Neutrophil (primary cell): ENCODE measurements around the gene RGMA.

Source experiments
- H3K27ac ChIP-seq: fragments of 200-600 bp; sonication (generic); 2 replicates; pipeline ENCODE4 v1.5.1; 2016; ENCODE audit warnings: mild to moderate bottlenecking, moderate library complexity
- H3K27me3 ChIP-seq: fragments of 200-600 bp; sonication (generic); 2 replicates; pipeline ENCODE4 v1.6.0; 2016; ENCODE audit warnings: mild to moderate bottlenecking
- H3K36me3 ChIP-seq: fragments of 200-600 bp; sonication (generic); 2 replicates; pipeline ENCODE4 v1.5.1; 2017
- H3K4me1 ChIP-seq, 2 experiments: fragments of 200-600 bp in 1 of 2; sonication (generic) in 1 of 2; 1 replicate in 1 of 2; 2 replicates in 1 of 2; pipeline versions ENCODE4 v1.5.1 to v1.6.1; 2013 to 2016; ENCODE audit warnings: low read depth in 1 of 2, low read length in 1 of 2, mild to moderate bottlenecking in 1 of 2, moderate library complexity in 1 of 2; ENCODE audit not compliant: control insufficient read depth in 1 of 2, insufficient read depth in 1 of 2
- H3K4me3 ChIP-seq, 2 experiments: fragments of 200-600 bp in 1 of 2; sonication (generic) in 1 of 2; 1 replicate in 1 of 2; 2 replicates in 1 of 2; pipeline ENCODE4 v1.5.1; 2013 to 2016; ENCODE audit warnings: low read depth in 1 of 2, low read length in 1 of 2, mild to moderate bottlenecking in 1 of 2, moderate library complexity in 1 of 2
- H3K9me3 ChIP-seq: fragments of 200-600 bp; sonication (generic); 2 replicates; pipeline ENCODE4 v1.5.1; 2016
- TF ChIP-seq, protein P1 (sequence below): fragments of 200-600 bp; sonication (generic); IDR thresholded peaks from 2 replicates; pipeline ENCODE4 v1.5.1; 2016; ENCODE audit warnings: antibody characterized with exemption

RGMA gene

DNA sequence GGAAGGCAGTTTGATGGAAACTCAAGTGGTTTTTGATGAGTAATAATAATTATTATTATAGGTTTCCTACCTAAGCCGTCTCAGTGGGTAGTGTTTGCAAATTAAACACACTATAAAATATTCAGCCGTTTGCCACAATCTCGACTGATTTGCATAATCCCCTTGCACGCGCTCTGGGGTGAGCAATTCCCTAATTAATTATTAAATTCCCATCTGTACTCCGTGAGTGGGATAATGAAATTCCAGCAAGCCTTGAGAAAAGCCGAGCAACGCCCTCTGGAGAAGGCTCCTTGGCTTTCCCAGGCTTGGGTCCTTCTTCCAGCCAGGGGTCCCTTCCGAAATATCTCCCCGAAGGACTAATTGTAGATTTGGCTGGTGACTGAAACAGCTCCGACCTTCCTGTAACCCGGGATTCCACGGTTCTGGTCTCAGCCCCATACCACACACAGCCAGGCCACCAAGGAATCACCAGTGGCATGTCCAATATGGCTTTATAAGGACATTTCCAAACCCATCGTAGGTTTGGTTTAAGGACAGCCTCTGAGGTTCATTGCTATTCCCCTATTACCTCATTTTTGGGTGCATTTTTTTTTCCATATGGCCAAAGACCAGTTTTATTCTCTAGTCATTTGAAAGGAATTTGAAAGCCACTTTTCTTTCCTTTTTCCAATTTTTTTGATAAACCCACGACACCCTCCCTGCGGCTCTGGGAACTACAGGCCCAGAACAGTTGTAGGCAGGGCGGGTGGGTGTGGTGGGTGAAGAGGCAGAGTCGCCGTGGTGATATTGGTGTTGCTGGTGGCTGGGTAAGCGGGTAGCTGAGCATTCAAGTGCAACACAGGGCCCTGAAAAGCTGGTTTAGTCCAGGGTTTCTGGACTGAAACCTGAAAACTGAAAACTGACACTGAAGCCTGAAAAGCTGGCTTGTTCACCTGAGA, 33.2 kb upstream of the RGMA start:
- Histone ChIP-seq H3K36me3 (no peaks in the 10 kb centered on the region), H3K4me3 (no peak overlapping the region), H3K4me1 (no peaks in the 10 kb centered on the region), H3K27me3 (peaks cover 7% of the 10 kb centered on the region), H3K27ac (no peak overlapping the region), H3K9me3 (no peaks in the 10 kb centered on the region)
- TF ChIP-seq, protein P1, sequence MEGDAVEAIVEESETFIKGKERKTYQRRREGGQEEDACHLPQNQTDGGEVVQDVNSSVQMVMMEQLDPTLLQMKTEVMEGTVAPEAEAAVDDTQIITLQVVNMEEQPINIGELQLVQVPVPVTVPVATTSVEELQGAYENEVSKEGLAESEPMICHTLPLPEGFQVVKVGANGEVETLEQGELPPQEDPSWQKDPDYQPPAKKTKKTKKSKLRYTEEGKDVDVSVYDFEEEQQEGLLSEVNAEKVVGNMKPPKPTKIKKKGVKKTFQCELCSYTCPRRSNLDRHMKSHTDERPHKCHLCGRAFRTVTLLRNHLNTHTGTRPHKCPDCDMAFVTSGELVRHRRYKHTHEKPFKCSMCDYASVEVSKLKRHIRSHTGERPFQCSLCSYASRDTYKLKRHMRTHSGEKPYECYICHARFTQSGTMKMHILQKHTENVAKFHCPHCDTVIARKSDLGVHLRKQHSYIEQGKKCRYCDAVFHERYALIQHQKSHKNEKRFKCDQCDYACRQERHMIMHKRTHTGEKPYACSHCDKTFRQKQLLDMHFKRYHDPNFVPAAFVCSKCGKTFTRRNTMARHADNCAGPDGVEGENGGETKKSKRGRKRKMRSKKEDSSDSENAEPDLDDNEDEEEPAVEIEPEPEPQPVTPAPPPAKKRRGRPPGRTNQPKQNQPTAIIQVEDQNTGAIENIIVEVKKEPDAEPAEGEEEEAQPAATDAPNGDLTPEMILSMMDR = no peak

DNA sequence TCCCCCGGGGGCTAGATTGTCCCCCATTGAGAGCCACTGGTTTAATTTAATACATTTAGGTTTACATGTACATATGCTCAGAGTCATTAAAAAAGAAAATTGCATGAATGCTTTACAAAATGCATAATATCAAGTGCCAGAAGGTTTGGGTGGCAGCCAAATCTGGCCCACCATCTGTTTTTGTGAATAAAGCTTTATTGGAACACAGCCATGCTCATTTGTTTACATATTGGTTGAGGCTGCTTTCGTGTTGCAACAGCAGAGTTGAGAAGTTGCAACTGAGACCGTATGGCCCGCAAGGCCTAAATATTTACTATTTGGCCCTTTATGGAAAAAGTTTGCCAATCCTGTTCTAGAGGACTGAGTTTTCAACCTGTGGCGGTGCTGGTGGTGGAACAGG, 32.1 kb upstream of the RGMA start:
- Histone ChIP-seq H3K36me3 (no peaks in the 10 kb centered on the region), H3K27me3 (peaks cover 18% of the 10 kb centered on the region)

DNA sequence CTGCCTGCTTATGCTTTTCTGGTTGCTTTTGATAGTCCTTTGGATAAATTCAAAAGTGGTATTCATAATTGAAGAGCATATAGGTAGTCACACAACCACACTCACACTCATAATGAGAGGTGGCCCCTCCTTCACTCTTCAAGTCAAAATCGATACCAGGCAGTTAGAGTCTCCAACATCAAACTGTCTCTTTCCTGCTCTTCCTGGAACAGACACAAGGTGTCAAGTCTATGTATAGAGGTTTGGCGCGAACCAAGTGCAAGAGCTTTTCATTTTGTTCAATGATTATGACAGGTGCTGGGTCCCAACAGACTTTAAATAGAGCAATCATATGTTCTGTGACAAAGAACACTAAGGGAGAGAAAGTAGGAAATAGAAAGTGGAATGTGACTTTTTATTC, 29.9 kb upstream of the RGMA start:
- Histone ChIP-seq H3K27me3 (peaks cover 37% of the 10 kb centered on the region), H3K27ac (no peak overlapping the region), H3K4me3 (no peak overlapping the region), H3K9me3 (no peaks in the 10 kb centered on the region), H3K4me1 (no peaks in the 10 kb centered on the region), H3K36me3 (no peaks in the 10 kb centered on the region)
- TF ChIP-seq, protein P1 = no peak

More for the DNA sequence above, 32.1 kb upstream of the RGMA start:
- Histone ChIP-seq H3K4me1 (no peaks in the 10 kb centered on the region), H3K27ac (no peak overlapping the region), H3K4me3 (no peak overlapping the region), H3K9me3 (no peaks in the 10 kb centered on the region)
- TF ChIP-seq, protein P1 = no peak

DNA sequence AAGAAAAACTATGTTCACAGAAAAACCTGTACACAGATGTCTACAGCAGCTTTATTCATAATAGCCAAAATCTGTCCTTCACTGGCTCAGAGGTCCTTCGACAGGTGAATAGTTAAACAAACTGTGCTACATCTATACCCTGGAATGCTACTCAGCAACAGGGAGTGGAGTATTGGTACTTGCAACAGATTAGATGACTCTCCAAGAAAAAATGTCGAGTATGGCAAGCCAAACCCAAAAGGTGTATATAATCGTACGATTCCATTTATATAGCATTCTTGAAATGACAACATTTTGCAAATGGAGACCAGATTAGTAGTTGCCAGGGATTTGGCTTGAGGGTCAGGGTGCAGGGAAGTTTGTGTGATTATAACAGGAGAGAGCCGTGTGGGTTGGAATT, 22.4 kb upstream of the RGMA start:
- TF ChIP-seq, protein P1 = no peak
- no peaks in the 10 kb centered on the region for H3K4me1 ChIP-seq
- H3K36me3 ChIP-seq = no peaks in the 10 kb centered on the region
- no peaks in the 10 kb centered on the region for H3K9me3 ChIP-seq
- no peak overlapping the region for H3K27ac ChIP-seq
- H3K4me3 ChIP-seq = no peak overlapping the region
- H3K27me3 ChIP-seq = peaks cover 85% of the 10 kb centered on the region

DNA sequence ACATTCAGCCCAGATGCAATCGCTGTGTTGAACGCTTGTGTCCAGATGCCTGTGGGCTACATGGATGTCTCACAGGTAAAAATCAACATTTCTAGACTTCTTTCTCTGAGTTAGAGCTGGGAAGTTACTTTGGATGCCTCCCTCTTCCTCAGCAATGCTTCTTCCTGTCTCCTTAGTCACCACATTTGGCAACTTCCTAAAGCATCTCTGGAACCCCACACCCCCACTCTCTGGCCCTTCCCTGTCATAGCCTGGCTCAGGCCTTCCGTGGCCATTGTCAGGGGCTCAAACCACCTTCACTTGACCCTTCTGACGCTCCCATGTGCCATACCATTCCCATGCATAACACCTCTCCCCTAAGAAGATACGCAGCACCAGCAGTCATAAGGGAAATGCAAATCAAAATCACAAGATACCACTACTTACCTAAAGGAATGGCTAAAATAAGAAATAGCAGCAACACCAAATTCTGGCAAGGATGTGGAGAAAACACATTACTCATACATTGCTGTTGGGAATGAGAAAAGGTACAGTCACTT, 21.6 kb upstream of the RGMA start:
- Histone ChIP-seq H3K27me3 (peaks cover 77% of the 10 kb centered on the region), H3K36me3 (no peaks in the 10 kb centered on the region), H3K4me1 (no peaks in the 10 kb centered on the region), H3K4me3 (no peak overlapping the region), H3K9me3 (no peaks in the 10 kb centered on the region), H3K27ac (no peak overlapping the region)
- TF ChIP-seq, protein P1 = no peak
